Central memory CD4-positive, alpha-beta T cell (primary cell): ENCODE results near the gene HOXD8.

Source experiments
- DNase-seq: peaks from one replicate; pipeline ENCODE4 v3.0.0; 2022
- total RNA-seq, 3 experiments: gene quantifications; one replicate each; lab custom pipeline; 2026; lab: John Stamatoyannopoulos, UW

HOXD8 gene
- total RNA-seq = 0 reads per million in 3 experiments

GRCh38 chr2:176128982-176129796, at the start of gene HOXD8:
Gene HOXD8, plus strand, starts transcription at chr2:176129705. Its CDS starts 662 bp downstream, at chr2:176130367.
- DNase-seq = no peak

GRCh38 chr2:176079831-176080539, 49.5 kb upstream of the HOXD8 start:
- no peak for DNase-seq

DNA sequence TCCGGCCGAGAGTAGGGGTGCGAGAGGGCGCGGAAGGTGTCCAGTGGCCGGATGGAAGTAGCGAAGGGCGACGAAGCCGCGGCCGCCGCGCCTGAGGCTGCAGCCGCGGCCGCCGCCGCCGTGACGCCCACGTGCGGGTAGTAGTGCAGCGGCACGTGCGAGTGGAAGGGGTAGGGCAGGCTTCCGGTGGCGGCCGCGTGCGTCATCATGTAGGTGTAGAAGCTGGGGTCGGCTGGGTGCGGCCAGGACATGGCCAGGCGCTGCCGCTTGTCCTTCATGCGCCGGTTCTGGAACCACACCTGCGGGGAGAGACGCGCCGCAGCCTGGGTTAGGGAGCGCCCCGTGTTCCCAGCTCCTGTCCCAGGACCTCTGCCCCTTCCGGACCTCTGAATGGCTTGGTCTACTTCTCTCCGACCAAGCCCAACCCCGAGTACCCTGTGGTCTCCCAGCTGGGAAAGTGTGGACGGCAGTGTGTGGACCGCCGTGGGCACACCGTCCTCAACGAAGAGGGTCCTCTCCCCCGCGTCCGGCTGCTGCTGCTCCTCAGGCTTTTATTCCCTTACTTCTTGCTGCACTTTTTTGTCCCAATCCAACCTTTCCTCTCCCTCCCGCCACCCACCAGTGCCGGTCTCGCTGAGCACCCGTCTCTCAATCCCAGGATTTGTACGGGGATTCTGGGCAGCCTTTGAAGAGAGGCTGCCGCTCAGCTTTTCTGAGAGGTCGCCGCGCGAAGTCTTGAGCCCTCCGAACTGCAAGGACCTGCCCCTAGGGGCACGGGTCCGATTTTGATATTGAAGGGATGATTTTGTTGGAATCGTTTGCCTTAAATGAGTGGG, 48.7 kb upstream of the HOXD8 start:
- DNase-seq = no peak

- DNase-seq = no peak
These were observed 48.1 kb upstream of the HOXD8 start for GRCh38 chr2:176081376-176081836.

- DNase-seq = no peak
These were observed 47.5 kb upstream of the HOXD8 start for GRCh38 chr2:176081837-176082524.

DNA sequence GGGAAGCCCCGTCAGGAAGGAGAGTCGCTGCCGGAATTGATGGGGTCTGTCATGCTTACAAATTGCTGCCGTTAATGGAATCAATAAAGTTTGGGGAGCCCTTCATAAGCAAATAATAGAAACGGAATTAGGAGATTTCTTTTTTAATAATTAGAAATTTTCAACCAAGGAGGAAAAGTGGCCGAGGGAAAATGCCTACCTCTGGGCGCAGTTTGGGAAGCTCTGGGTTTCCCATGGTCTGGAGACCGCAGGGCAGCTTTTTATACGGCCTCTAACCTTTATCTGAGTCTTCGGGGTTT, 47.0 kb upstream of the HOXD8 start:
- no peak for DNase-seq

- no peak for DNase-seq
These were observed 46.4 kb upstream of the HOXD8 start for GRCh38 chr2:176082824-176083751.

GRCh38 chr2:176083796-176084261, 45.7 kb upstream of the HOXD8 start, which contains the start of gene EVX2:
Gene EVX2, minus strand, starts transcription at chr2:176083962. Its CDS starts 186 bp downstream, at chr2:176083776.
- no peak for DNase-seq

DNA sequence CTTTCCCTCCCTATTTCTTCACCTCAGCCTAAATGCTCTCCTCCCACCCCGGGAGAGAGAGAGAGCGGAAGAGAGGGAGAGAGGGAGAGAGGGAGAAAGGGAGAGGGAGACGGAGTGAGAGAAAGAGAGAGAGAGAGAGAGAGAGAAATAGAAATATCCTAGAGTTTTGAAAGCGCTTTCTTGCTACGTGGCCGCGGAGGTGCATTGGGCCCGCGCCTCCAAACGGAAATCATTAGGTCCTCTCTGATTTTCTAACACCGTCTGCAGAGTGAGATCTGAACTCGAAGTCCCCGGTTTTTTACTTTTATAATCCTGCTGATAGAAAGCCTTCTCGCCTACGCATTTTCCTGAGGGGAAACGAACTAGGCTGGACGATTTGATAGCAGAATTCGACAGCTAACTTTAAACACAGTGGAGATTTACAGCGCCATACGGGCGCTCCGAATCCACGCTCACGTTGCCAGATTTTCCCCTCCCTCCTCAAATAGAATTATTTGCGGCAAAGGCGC, 44.8 kb upstream of the HOXD8 start:
- DNase-seq = no peak

- no peak for DNase-seq
These were observed 44.3 kb upstream of the HOXD8 start for GRCh38 chr2:176085120-176085788.

DNA sequence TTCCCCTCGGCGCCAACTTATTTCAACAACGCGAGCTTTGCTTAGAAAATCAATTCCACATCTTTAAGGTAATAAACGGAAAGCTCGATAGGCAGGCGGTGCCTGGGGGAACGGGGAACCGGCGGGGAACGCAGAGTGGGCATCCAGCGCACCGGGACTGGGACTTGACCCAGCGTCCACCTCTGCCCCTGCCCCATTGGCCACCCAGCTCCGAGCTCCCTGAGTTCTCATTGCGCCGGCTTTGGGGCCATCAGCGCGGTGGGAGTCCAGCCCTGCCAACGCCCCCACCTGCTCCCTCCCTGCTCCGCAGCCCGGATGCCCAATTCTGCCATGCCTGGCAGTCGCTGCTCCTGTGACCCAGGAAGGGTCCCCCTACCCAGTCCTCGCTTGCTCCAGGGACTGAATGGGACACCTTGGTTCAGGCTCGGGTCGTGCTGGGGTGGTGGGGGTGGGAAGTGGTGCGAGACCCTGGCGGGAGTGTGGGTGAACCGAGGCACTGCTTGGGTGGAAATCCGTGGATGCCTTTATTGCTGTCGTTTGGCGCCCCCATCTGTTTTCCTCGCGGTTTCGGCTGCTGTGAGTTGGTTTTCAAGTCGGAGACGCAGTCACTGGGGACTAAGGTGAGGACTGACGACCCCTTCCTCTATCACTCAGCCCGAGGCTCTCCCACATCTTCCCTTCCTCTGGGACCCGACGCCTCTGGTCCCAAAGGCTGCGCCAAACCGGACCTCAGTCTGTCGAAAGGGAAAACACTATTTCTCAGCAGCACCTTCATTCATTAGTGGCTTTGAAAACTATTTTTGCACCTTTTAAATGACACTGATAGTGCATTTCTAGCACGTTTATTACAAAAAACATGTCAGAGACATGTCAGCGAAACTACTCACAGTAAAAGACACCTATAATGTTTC, 43.4 kb upstream of the HOXD8 start:
- no peak for DNase-seq

DNA sequence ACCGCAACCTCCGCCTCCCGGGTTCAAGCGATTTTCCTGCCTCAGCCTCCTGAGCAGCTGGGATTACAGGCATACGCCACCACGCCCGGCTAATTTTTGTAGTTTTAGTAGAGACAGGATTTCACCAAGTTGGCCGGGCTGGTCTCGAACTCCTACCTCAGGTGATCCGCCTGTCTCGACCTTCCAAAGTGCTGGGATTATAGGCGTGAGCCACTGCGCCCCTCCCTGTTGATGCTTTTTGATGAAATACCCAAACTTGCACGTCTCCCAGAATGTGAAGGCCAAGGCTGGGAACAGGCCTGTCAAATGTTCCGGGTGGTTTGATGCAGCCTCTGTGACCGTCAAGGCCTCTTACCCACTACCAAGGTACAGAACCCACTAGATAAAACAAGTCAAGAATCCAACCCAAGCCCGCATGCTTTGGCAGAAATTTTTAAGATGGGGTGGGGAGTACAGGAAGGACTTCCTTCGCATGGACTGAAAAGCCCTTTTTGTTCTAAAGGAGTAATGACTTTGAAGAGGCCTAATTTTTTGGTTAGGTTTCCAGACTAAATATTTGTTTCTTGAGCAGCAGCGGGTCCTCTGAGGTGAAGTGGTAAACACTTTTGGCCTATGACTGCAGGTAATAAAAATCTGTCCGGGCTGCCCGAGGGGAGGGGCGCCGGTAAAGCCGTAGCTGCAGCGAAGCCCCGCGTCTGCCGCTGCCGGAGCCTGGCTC, 42.0 kb upstream of the HOXD8 start:
- no peak for DNase-seq

- no peak for DNase-seq
These were observed 41.2 kb upstream of the HOXD8 start for GRCh38 chr2:176088048-176088936.

DNA sequence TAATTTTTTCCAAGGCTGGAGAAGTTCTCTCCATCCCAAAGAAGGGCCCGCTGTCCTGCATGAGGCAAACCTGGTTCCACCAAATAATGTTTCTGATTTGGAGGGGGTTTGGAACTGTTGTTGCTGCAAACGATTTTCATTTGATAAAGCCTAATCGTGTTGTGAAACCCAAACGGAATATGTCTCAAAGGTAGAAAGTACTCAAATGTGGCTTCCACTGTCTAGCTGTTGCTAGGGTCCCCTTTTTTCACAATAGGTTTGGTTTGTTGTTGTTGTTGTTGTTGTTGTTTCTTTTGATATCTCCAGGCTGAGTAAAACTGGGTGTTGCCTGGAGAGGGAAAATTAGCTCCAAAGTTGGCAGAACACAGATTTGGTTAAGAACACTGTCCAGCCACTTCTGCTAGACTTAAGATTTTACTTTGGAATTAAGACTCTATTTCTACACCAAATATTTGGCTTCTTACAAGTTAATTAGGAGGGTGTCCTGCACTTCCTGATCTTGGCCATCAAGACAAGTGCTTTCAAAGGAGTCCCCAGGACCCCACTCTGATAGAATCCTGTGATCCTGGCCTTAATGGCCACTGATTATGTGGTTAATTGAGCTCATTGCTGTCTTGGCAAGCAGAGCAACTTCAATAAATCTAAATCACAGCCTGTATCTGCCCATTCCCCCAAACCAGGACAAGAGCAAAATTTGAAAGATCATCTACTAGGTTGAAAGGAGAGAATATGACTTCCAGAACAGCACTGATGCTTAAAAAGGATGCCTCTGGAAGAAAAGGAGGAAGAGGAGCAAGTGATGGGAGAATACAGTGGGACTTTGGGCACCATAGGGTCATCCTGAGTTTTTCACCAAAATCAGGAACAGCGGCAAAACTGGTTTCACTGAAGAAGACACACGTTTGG, 40.3 kb upstream of the HOXD8 start:
- no peak for DNase-seq

GRCh38 chr2:176089843-176090395, 39.6 kb upstream of the HOXD8 start:
- DNase-seq = no peak

DNA sequence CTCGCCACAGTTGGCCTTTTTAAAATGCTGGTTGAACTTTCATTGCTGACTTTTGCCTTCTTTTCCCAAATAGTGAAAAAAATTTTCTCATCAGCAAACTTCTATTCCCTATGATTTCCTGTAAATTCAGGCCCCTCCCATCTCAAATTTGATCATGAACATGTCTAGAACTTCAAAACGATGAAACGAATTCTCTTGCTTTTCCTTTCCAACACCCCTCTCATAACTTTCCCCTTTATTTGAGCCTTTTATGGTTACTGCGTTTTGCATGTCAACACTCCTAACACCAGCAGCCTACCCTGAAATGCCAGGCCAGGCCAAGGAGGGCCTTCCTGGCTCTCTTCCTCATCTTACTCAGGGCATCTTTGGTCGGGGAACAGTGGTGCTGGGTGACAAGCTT, 38.6 kb upstream of the HOXD8 start:
- no peak for DNase-seq
